HepG2 (cell line): Measurements from ENCODE around the gene TBC1D1. TPM values are rescaled to one million over a fixed set of nuclear protein-coding genes. Genes with fewer than 3 reads are reported as not detected.

Experiments used
- DNMT1 ChIP-seq: sonication (generic); formaldehyde crosslinking; IDR thresholded peaks from 2 replicates; pipeline ENCODE4 v1.5.1; 2020; ENCODE audit warnings: mild to moderate bottlenecking, missing genetic modification reagents
- FLYWCH1 ChIP-seq: sonication (generic); formaldehyde crosslinking; IDR thresholded peaks from 2 replicates; pipeline ENCODE4 v1.8.1; 2023; ENCODE audit warnings: mild to moderate bottlenecking, missing genetic modification reagents
- HCFC1 ChIP-seq: fragments of 150-350 bp; IDR thresholded peaks from 2 replicates; pipeline ENCODE4 v1.6.1; 2014; ENCODE audit warnings: low read depth, low read length
- ISX ChIP-seq: sonication (generic); formaldehyde crosslinking; conservative IDR thresholded peaks from 2 replicates; pipeline ENCODE4 v1.5.0; 2020; ENCODE audit warnings: missing genetic modification reagents
- MAFK ChIP-seq, 2 experiments: IDR thresholded peaks in 1 of 2; conservative IDR thresholded peaks in 1 of 2; 2 replicates each; pipeline ENCODE4 v1.6.1; 2011; ENCODE audit warnings: improper control_type of control experiment in 2 of 2, low read length in 2 of 2
- NCOA1 ChIP-seq: sonication (generic); formaldehyde crosslinking; IDR thresholded peaks from 2 replicates; pipeline ENCODE4 v1.9.0; 2021; ENCODE audit warnings: missing genetic modification reagents
- NFRKB ChIP-seq: fragments of 450-650 bp; IDR thresholded peaks from 2 replicates; pipeline ENCODE4 v1.6.1; 2017
- ONECUT2 ChIP-seq: sonication (generic); formaldehyde crosslinking; IDR thresholded peaks from 2 replicates; pipeline ENCODE4 v1.4.0; 2020; ENCODE audit warnings: missing genetic modification reagents
- PITX1 ChIP-seq: sonication (generic); formaldehyde crosslinking; IDR thresholded peaks from 2 replicates; pipeline ENCODE4 v1.5.1; 2020; ENCODE audit warnings: mild to moderate bottlenecking, missing genetic modification reagents
- POLR2AphosphoS2 ChIP-seq: IDR thresholded peaks from 2 replicates; pipeline ENCODE4 v1.6.1; 2011; ENCODE audit warnings: low read depth, low read length, improper control_type of control experiment
- SMAD3 ChIP-seq: sonication (generic); formaldehyde crosslinking; IDR thresholded peaks from 2 replicates; pipeline ENCODE4 v1.4.0; 2020; ENCODE audit warnings: missing genetic modification reagents
- ZFP1 ChIP-seq: IDR thresholded peaks from 2 replicates; pipeline ENCODE4 v1.6.1; 2016
- ZFP37 ChIP-seq: sonication (generic); formaldehyde crosslinking; IDR thresholded peaks from 2 replicates; pipeline ENCODE4 v1.4.0; 2020; ENCODE audit warnings: missing genetic modification reagents, borderline replicate concordance
- ZNF260 ChIP-seq: sonication (generic); formaldehyde crosslinking; IDR thresholded peaks from 2 replicates; pipeline ENCODE4 v1.4.0; 2020; ENCODE audit warnings: missing genetic modification reagents, low read depth, mild to moderate bottlenecking, borderline replicate concordance
- ZNF276 ChIP-seq: sonication (generic); formaldehyde crosslinking; IDR thresholded peaks from 2 replicates; pipeline ENCODE4 v1.4.0; 2020; ENCODE audit warnings: mild to moderate bottlenecking, low read depth, missing genetic modification reagents
- ZNF329 ChIP-seq: sonication (generic); formaldehyde crosslinking; IDR thresholded peaks from 2 replicates; pipeline ENCODE4 v1.9.0; 2021; ENCODE audit warnings: low read depth, mild to moderate bottlenecking, missing genetic modification reagents
- ZNF501 ChIP-seq: sonication (generic); formaldehyde crosslinking; IDR thresholded peaks from 2 replicates; pipeline ENCODE4 v1.5.1; 2020; ENCODE audit warnings: mild to moderate bottlenecking, moderate library complexity, missing genetic modification reagents
- ZNF710 ChIP-seq: sonication (generic); formaldehyde crosslinking; IDR thresholded peaks from 2 replicates; pipeline ENCODE4 v1.5.0; 2020; ENCODE audit warnings: mild to moderate bottlenecking, missing genetic modification reagents, borderline replicate concordance
- ZNF740 ChIP-seq: sonication (generic); formaldehyde crosslinking; IDR thresholded peaks from 2 replicates; pipeline ENCODE4 v1.4.0; 2020; ENCODE audit warnings: missing genetic modification reagents
- ZNF746 ChIP-seq: sonication (generic); formaldehyde crosslinking; IDR thresholded peaks from 2 replicates; pipeline ENCODE4 v1.8.0; 2022; ENCODE audit warnings: mild to moderate bottlenecking, missing genetic modification reagents
- ZNF747 ChIP-seq: sonication (generic); formaldehyde crosslinking; IDR thresholded peaks from 2 replicates; pipeline ENCODE4 v1.8.1; 2023; ENCODE audit warnings: missing genetic modification reagents, mild to moderate bottlenecking, borderline replicate concordance
- ZNF776 ChIP-seq: sonication (generic); formaldehyde crosslinking; IDR thresholded peaks from 2 replicates; pipeline ENCODE4 v1.4.0; 2020; ENCODE audit warnings: mild to moderate bottlenecking, missing genetic modification reagents
- polyA plus RNA-seq, 8 experiments: library from polyadenylated mRNA; depleted of rRNA in 3 of 8; stranded (reverse) in 7 of 8; unstranded in 1 of 8; fragments of >200 nt; fragmentation: Illumina TruSeq in 4 of 8; extraction: Trizol in 4 of 8; gene quantifications; 2 replicates each; pipeline versions ENCODE4 v1.2.1 to v1.2.3, GENCODE V29; 2011 to 2016; ENCODE audit warnings: low read depth in 4 of 8, missing spikeins in 1 of 8, mixed read lengths in 1 of 8; ENCODE audit not compliant: insufficient read depth in 1 of 8
- total RNA-seq, 5 experiments: library from RNA; depleted of rRNA; stranded (reverse); fragments of >200 nt; fragmentation: Illumina TruSeq; extraction: Trizol; gene quantifications; 2 replicates each; pipeline ENCODE4 v1.2.3, GENCODE V29; 2016; ENCODE audit warnings: low read depth in 1 of 5
- TF ChIP-seq, protein P1 (sequence below): sonication (generic); formaldehyde crosslinking; IDR thresholded peaks from 2 replicates; pipeline ENCODE4 v1.4.0; 2020; ENCODE audit warnings: mild to moderate bottlenecking, missing genetic modification reagents, borderline replicate concordance
- TF ChIP-seq, protein P2 (sequence below): sonication (generic); formaldehyde crosslinking; IDR thresholded peaks from 2 replicates; pipeline ENCODE4 v1.8.0; 2023; ENCODE audit warnings: mild to moderate bottlenecking, missing genetic modification reagents

Gene TBC1D1
- total and polyA plus RNA-seq, 2 of the 13 experiments (the other 11 are each of a cell fraction or from before 2014, with no cell fraction given) = 37.3 to 62.8 TPM

DNA sequence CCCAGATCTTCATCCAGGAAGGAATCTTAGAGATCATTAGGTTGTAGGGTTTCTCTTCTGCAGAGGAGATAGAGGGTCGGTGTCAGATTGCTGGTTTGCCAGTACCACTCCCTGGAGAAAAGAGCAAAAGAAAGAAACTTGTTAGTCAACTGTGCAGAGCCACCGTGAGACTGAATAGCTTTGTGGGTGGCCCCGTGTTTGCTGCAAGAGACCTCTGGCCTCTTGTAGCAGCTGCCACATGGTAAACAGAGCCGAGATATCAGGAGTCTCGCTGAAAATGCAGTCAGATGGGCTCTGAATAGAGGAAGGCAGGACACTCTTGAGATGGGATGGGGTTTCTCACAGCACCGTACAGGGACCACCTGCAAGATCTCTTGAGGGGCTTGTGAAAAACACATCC is 219.0 kb downstream of the TBC1D1 start (continued):
- peak; percentile 30; the same call in 1 of the 2 replicates for TF ChIP-seq ZNF710
- TF ChIP-seq, protein P1, sequence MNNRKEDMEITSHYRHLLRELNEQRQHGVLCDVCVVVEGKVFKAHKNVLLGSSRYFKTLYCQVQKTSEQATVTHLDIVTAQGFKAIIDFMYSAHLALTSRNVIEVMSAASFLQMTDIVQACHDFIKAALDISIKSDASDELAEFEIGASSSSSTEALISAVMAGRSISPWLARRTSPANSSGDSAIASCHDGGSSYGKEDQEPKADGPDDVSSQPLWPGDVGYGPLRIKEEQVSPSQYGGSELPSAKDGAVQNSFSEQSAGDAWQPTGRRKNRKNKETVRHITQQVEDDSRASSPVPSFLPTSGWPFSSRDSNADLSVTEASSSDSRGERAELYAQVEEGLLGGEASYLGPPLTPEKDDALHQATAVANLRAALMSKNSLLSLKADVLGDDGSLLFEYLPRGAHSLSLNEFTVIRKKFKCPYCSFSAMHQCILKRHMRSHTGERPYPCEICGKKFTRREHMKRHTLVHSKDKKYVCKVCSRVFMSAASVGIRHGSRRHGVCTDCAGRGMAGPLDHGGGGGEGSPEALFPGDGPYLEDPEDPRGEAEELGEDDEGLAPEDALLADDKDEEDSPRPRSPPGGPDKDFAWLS = no peak
- TF ChIP-seq ZFP37 (CRISPR knock-in tag) = no peak
- TF ChIP-seq ZNF329 (CRISPR knock-in tag) = no peak
- TF ChIP-seq ISX (CRISPR knock-in tag) = no peak
- TF ChIP-seq ZNF746 (CRISPR knock-in tag) = no peak
- no peak for TF ChIP-seq NCOA1
- TF ChIP-seq POLR2AphosphoS2 = no peak
- no peak for TF ChIP-seq ZNF260 (CRISPR knock-in tag)
- no peak for TF ChIP-seq NFRKB
- no peak for TF ChIP-seq SMAD3 (CRISPR knock-in tag)
- no peak for TF ChIP-seq DNMT1 (CRISPR knock-in tag)
- TF ChIP-seq ZNF276 (CRISPR knock-in tag) = no peak
- TF ChIP-seq, protein P2, sequence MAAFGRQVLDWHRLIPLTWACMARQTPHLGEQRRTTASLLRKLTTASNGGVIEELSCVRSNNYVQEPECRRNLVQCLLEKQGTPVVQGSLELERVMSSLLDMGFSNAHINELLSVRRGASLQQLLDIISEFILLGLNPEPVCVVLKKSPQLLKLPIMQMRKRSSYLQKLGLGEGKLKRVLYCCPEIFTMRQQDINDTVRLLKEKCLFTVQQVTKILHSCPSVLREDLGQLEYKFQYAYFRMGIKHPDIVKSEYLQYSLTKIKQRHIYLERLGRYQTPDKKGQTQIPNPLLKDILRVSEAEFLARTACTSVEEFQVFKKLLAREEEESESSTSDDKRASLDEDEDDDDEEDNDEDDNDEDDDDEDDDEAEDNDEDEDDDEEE (CRISPR knock-in tag) = no peak
- no peak for TF ChIP-seq HCFC1
- TF ChIP-seq MAFK (conservative IDR thresholded peaks at IDR 0.05 in 1 of 2, IDR thresholded peaks at IDR 0.05 in 1 of 2; ENCODE audit: low read length in 2 of 2) = no peak
- TF ChIP-seq ZFP1 (CRISPR knock-in tag) = no peak
- TF ChIP-seq ZNF501 (CRISPR knock-in tag) = no peak
- no peak for TF ChIP-seq ONECUT2 (CRISPR knock-in tag)
- TF ChIP-seq FLYWCH1 (CRISPR knock-in tag) = no peak
- 0 out of 2 replicates have a peak, but pooled peaks have one; percentile 9 for TF ChIP-seq ZNF747 (CRISPR knock-in tag)
- no peak for TF ChIP-seq ZNF776
- TF ChIP-seq ZNF740 = no peak
- TF ChIP-seq PITX1 (CRISPR knock-in tag) = 0 out of 2 replicates have a peak, but pooled peaks have one; percentile 37
